NCI-H146 treated with DMSO at 0.1 percent for 48 hours (cell line): ENCODE results near the gene GTPBP8.
"Not testable (repeated sequence)": the region's sequence is repeated elsewhere in the genome, so short reads cannot be mapped to it uniquely, and the experiment has no call there.

Source experiments
- DNase-seq: peaks from one replicate; lab custom pipeline; 2025; ENCODE audit not compliant: unreplicated experiment; lab: John Stamatoyannopoulos, UW

Gene GTPBP8

DNA sequence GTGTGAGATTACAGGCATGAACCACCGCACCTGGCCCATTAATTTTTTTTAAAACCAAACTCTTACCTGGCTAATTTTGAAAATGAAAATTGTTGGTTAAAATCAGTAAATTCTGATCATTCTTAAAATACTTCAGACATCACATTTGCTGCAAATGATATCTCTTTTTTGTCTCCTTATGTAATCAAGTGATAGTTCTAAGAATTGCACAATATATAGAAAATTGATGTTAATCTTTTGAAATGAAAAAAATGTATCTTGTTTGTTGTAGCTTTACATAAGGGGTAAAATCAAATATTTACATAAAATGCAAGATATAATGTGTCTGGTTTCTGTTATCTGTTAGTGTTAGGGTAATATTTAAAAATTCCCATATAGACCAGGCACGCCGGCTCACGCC is 5.0 kb downstream of the GTPBP8 start:
- DNase-seq = no peak

DNA sequence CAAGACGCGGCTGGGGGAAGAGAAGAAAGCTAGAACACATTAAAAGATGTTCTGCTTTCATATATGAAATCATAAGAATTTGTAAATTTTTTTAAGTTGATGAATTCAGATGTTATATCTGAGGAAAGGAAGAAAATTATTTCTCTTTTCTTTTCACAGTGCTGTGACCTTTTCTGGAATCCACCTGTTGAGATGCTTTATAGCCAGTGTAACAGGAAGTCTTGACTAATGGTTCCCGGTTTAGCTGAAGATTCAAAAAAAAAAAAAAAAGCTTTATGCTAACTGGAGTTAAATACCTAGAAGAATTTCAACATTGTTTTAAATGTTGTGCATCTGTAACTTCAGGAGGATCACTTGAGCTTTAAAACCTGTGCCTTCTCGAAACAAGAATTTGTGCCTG is 9.9 kb downstream of the GTPBP8 start:
- no peak for DNase-seq

DNA sequence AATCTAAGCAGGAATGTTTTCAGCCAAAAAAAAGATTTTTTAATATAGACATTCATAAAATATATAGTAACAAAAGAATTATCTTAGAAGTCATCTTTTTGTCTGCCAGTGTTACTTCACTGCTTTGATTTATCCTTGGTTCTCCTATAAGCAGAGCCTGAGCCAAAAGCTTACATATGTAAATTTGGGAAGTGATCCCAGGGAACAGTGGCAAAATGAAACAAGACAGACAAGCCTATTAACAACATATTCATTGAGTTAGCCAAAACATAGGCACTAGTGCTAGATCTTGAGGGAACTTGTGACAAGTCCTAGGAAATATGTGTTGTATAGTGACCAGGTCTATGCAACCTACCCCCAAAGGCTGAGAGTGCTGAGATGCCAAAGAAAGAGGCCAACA is 11.3 kb downstream of the GTPBP8 start:
- no peak for DNase-seq

DNA sequence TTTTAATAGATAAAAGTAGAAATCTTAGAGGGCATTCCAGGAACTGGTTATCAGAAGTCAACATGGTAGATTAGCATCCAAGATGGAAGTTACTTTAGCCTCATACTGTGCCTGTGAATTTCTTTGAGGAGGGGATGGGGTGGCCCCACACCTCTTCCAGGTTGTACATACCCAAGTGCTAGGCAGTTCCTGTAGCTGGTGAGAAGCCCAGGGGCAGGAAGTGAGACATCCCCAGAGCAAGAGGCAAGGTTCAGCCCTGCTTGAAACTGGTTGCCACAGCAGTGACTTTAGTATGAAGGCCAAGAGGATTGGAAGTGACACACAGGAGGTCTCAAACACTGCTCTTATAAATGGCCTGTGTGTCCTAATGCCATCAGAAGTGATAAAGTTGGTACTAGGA is 11.9 kb downstream of the GTPBP8 start:
- no peak for DNase-seq

DNA sequence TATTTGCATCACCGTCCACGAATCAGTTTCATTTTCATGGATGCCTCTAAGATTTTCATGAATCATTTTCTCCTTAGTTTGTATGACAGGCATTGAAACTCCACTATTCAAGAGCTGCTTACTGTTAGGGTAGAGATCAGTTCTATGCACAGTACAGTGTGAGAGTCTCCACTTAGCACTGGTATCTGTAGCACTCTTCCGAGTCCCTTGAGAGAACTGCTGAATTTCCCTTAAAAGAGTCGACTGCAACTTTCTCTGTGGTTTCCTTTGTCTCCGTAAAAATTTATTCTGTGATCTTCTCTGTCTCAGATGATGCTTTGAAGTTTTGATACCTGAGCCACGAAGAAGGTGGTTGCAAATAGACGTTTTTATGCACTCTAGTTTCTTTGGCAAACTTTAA is 14.8 kb downstream of the GTPBP8 start:
- DNase-seq = no peak

DNA sequence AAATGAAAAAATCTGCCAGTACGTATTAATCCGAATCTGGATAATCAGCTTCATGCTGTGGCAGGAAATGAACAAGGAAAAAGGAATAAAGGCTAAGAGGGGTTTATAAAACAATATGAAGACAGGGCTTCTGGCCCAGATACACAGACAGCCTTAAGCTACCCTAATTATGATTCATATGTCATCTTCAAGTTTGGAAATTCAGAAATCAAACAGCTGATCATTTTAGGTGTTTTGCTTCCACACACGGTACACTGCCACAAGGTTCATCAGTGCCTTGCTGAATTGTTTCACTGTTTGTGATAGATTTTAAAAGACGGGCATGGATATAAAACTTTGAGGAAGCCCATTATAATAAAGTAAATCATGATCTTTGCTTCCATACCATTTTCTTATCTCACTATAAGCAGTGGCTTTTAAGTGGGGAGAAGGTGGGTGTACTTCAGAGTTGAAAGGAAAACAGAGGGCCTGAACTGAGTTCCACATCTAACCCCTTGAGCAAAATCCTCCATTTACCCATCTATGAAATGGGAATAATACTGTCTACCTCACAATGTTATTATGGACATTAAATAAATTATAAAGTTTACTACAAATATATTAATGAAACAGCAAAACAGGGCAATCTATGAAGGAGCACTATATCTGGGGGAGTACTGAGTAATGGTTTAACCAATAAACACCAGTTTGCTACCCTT is 15.7 kb downstream of the GTPBP8 start:
- no peak for DNase-seq

DNA sequence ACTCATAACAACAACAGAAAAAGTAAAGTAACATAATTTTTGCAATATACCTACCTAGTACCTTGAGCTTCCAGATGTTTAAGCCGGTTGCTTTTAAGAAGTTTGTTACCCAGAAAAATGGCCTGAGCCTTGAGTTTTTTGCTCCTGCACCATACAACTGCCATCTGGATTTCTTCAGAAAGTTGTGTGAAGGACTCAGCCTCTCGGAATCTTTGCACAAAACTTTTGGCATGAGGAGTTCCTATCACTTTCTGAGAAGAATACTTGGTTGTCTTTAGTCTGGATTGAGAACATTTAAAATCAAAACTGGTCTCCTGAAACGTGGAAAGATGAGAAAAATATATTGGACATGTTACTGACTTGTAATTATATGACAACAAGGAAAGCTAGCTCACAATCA is 17.3 kb downstream of the GTPBP8 start:
- DNase-seq = no peak

DNA sequence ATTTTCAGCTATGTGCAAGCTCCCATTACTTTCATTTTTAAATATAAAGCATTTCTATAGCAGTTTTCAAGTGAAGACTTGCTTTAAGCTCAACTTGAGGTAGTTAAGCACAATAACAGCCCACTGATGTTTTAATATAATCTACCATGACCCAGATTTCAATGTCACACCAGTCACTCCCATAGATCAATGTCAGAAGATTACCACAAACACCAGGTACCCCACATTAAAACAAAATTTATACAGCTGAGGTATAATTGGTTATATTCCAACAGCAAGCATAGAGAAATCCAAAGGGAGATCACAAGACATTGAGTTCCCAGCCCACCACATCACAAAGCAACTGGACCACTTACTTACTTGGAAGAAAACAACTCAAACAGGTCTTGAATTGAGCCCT is 22.8 kb downstream of the GTPBP8 start:
- no peak for DNase-seq

DNA sequence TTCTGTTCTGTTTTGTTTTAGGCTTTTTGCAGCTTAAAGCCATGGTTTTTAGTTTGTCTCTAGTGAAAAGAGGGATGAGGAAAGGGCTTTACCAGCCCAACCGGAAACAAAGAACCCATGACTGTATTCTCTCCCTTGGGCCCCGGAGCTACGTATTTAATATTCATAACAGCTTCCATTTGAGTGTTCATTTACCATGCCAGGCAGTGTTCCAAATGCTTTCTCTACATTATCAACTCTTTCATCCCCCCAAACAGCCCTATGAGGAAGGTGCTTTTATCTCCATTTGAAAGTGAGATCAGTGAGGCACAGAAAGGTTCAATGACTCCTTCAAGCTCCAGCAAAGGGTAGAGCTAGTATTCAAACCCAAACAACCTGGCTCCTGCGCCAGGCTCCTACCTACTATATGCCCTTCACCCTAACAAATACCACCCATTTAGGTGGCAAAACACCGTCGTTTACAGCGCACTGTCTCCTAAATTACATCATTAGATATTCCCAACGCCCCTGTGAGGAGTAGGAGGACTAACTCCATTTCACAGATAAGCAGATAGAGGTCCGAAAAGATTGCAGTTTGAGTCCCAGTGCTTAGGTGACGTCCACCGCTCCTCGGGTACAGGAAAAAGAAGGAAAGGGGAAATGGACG is 27.9 kb downstream of the GTPBP8 start:
- no peak for DNase-seq

DNA sequence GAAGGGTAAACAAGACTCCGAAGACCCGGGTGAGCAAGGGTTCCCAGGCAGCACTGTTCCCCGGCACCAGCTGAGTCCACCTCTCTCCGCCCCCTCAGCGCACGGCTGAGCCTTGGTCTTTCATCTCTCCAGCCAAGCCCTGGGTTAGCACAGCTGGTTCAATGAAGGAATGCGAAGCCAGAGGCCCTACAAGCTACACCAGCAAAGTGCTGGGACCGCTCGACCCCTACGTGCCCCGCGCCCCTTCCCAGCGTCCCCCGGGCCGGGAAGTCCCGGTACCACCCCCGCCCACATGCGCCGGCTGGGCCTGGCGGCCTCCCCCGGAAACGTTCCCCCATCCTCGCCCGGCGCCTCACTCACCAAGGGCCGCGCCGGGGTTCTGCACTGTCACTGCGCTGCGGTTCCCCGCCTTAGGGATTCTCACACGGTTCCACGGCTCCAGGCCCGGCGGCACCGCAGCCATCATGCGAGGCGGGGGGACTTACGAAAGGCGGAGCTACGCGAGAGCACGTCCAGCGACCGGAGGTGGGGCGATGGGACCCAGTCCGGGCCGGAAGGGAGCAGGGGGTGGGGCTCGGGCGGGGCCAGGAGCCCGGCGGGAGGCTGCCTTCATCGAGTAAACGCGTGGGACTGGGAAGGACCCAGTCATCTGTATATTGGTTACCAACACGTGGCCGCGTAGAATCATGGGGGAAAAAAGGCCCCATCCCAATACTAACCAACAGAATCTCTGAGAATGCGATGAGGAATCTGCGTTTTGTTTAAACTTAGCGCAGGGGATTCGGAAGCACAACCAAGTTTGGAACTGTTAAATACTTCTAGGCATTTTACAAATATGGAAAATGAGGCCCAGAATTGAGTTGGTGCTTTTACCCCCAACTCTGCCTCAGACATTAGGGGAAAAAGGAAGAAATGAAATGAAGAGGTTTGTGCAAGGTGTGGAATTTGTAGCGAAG is 28.7 kb downstream of the GTPBP8 start:
- DNase-seq = peak; percentile 92

DNA sequence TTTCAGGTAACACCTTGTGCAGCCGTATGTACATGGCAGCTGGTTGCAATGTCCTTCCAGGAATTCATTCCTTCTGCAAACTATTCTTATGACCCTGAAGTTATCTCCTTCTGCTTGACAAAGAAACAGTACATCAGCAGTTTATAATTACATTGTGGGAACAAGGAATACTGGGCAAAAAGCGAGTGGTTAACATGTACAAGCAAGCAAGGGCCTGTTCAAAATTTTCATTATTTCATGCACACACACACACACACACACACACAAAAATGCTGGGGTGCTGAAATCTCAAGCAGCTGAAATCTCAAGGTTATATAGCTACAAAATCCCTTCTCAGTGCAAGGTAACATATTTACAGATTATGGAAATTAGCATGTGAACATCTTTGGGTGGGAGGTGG is 30.7 kb downstream of the GTPBP8 start:
- no peak for DNase-seq

DNA sequence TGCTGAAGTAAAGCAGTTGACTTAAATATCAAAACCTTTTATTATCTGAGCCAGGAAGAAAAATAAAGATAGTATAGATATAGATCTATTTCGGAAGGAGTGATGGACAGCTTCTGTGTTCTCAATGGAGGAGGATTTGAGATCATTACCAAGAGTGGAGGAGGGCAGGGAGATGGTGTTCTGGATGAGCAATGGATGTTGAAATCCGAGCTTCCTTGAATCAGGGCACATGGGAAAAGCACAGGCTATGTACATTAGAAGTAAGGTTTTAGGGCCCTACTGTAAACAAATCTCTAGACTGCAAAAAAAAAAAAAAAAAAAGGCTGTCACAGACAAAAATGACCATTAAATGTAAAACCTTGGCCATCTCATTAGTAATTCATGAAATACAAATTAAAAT is 43.2 kb downstream of the GTPBP8 start:
- DNase-seq = no peak

DNA sequence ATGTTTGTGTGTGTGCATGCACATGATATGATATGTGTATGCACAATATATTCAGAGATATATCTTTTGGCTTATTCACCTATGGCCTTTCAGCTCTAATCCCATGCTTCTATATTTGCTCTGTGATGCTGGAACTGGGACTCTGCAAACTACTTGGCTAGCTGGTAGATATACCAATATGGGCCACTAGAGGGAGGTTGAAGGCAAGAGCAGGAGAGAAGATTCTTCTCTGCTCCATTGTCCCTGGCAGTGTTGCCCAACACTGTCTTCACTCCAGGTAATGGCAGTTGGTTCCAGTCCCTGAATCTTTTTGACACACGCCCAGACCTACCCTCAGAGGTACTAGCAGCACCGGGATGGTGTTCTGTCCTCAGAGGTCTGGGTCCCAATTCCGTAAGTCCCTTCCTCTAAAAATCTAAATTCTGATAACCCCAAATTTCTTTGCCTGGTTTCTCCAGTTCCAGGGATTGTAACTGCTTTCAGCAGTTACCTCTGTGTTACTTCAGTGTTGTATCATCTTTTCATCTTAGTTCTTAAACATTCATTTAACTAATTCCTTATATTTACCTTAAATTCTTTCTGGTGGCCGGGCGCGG is 44.7 kb downstream of the GTPBP8 start:
- DNase-seq = peak; percentile 43

DNA sequence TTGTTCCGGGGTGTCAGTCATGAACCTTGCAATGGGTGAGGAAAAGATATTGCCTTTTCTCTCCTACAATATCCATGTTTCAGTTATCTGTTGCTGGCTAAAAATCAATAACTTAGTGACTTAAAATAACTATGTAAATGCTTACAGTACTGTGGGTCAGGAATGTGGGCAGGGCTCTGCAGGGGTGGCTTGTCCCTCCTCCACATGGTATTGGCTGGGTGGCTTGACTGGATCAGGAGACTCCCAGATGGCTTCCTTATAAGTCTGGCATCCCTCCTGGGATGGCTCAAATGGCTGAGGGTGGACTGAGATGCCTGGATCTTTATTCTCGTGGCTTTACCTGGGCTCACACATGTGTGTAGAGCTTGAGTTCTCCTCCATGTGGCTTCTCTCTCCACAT is 47.5 kb downstream of the GTPBP8 start:
- no peak for DNase-seq

DNA sequence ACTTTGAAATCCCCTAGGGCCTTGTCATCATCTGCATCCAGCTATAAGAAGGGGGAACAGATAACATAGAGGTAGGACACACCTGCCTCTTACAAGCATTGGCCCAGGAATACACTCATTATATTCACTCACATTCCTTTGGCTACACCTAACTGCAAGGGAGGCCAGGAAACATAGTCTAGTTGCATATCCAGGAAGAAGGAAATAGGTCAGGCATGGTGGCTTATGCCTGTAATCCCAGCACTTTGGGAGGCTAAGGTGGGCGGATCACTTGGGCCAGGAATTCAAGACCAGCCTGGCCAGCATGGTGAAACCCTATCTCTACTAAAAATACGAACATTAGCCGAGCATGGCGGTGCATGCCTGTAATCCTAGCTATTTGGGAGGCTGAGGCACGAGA is 48.8 kb downstream of the GTPBP8 start:
- DNase-seq = no peak

DNA sequence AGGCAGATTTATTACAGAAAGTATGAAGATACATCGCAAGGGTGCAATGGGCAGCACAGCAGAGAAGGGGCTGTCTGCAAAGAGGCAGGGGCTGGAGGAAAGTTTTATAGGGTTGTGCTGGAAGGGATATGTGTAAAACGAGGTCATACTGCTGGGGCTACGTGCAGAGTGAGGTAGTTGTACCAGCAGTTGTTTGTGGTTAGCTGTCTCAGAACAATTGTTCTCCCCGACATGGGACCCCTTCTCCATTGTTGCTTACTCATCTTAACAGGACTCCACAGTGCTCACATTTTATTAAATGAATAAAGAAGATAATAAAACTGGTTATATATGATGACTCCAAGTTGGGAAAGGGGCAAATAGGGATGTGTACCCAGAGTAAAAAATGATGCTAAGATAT is 49.4 kb downstream of the GTPBP8 start:
- no peak for DNase-seq

DNA sequence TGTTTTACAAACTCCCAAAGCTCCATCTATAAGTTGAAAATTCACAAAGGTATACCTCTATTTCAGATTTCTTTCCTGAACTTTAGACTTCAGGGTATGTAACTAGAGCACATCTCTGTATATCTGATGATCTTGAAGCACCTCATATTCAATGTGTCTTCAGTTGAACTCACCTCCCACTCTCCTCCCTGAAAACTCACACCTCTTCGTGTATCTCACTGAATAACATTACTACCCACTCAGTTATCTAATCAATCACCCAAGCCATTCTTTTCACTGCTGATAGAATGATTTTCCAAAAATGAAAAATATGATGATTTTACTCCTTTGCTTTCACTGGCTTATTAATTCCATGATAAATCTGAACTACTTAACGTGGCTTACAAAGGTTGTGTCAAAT is 52.9 kb downstream of the GTPBP8 start:
- no peak for DNase-seq

DNA sequence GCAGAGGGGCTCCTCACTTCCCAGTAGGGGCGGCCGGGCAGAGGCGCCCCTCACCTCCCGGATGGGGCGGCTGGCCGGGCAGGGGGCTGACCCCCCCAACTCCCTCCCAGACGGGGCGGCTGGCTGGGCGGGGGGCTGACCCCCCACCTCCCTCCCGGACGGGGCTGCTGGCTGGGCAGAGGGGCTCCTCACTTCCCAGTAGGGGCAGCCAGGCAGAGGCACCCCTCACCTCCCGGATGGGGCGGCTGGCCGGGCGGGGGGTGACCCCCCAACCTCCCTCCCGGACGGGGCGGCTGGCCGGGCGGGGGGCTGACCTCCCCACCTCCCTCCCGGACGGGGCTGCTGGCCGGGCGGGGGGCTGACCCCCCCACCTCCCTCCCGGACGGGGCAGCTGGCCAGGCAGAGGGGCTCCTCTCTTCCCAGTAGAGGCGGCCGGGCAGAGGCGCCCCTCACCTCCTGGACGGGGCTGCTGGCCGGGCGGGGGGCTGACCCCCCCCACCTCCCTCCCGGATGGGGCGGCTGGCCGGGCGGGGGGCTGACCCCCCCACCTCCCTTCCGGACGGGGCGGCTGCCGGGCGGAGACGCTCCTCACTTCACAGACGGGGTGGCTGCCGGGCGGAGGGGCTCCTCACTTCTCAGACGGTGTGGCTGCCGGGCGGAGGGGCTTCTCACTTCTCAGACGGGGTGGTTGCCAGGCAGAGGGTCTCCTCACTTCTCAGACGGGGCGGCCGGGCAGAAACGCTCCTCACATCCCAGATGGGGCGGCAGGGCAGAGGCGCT is 55.6 kb downstream of the GTPBP8 start:
- DNase-seq = not testable (repeated sequence)

DNA sequence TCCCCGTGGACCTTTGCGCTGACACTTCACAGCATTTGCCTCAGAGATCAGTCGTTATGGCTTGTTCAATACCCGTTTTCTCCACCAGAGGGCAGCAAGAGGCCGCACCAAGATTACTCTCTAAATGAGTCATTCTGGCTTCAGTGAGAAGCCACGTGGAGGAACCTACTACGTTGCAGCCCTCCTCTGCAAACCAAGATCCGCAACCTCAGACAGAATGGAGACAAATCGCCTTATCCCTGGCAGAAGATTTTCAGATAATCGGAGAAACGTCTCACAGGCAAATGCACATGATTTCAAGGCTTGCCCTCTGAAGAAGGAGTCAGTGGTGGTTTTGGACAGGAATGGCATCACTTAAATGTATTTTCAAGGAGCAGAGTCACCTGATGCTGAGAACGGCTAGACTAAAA is 60.5 kb downstream of the GTPBP8 start:
- peak; percentile 77 for DNase-seq
